GM18498 (cell line): ENCODE data around the gene CEP170B.

Source experiments
- ATAC-seq: cut with Tn5 transposase; IDR thresholded peaks from one replicate; pipeline ENCODE4 v1.9.1; 2021; ENCODE audit warnings: mild to moderate bottlenecking, moderate library complexity; ENCODE audit not compliant: unreplicated experiment

The CEP170B gene

GRCh38 chr14:104866451-104867370 lies 1.6 kb downstream of the CEP170B start:
- ATAC-seq = no peak

- ATAC-seq = no peak
These were observed 2.4 kb downstream of the CEP170B start for GRCh38 chr14:104867371-104868059.

DNA sequence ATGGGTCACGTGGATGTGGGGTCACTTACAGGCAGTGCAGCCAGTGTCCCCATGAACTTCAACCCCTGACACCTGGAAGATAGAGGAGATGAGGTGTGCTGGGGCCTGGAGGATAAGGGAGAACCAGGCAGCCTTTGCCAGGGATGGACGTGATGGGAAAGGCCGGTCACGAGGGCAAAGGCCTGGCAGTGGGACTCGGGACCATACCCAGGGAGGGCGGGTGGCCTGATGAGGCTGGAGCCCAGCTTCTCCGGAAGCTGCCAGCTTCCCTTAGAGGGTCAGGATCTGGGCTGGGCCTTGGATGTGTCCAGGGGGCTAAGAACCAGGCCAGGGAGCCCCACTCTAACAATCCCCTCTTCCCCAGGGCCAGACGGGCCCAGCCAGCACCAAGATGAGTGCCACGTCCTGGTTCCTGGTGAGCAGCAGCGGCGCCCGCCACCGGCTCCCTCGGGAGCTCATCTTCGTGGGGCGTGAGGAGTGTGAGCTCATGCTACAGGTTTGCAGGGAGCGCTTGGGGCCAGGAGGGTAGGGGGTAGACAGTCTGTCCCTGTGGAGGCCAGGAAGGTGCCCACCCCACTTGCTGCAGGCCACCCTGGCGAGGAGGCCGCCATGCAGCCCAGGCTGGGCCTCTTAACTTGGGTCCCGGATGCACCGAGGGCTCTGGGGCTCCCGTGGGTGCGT lies 3.1 kb downstream of the CEP170B start:
- ATAC-seq = no peak

DNA sequence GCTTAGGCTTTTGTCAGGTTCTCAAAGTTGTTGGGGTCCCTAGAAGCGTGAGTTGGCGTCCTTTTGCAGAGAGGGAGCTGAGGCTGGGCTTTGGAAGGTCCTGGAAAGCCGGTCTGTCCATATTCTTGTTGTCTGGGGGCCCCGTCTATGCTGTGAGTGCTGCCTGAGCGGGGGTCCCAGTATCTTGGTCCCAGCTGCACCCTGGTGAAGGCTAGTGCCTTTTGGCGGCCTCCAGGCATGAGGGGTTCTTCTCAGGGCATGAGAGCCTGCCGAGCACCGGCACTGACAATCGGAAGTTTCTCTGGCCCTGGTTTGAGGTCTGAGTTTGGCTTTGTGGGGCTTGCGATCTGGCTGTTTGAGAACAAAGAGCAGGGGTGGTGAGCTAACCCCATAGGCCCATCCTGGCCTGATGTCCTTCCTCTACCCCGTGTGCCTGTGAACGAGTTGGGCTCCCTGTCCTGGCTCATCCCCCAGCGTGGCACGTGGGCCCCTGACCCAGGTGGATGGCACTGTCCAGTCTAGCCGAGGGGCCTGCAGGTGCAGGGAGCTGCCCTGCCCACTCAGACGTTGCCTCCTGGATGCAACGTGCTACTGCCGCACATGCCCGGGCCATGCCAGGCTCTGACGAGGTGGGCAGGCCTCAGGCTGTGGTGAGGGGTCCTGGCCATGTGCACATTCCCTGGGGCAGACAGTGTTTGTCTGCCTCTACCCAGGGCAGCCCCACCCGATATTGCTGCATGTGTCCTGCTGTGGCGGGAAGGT lies 3.9 kb downstream of the CEP170B start:
- no peak for ATAC-seq

DNA sequence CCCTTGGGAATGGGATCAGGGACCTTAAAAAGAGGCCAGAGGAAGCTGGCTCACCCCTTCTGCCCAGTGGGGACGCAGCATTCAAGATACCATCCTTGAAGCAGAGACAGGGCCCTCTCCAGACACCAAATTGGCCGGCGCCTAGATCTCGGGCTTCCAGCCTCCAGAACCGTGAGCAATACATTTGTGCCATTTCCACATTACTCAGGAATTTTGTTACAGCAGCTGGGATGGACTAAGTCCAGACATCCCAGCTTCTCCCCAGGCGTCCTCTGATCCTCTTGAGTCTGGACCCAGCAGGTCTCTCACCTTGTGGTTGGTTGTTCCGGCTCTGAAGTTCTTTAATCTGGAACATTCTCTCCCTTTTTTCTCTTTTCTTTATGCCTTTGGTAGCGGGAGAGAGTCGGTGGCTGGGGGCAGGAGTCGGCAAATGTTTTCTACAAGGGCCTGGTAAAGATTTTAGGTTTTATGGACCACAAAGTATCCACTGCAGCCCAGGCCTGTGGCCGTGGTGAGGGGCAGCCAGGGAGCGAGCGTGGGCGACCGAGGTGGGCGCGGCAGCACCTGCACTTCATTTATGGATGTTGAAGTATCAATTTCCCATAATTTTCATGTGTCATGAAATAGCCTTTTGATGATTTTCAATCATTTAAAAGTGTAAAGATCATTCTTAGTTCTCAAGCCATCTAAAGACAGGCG lies 4.8 kb downstream of the CEP170B start:
- ATAC-seq = no peak

GRCh38 chr14:104870368-104871144 lies 5.5 kb downstream of the CEP170B start:
- ATAC-seq = no peak

DNA sequence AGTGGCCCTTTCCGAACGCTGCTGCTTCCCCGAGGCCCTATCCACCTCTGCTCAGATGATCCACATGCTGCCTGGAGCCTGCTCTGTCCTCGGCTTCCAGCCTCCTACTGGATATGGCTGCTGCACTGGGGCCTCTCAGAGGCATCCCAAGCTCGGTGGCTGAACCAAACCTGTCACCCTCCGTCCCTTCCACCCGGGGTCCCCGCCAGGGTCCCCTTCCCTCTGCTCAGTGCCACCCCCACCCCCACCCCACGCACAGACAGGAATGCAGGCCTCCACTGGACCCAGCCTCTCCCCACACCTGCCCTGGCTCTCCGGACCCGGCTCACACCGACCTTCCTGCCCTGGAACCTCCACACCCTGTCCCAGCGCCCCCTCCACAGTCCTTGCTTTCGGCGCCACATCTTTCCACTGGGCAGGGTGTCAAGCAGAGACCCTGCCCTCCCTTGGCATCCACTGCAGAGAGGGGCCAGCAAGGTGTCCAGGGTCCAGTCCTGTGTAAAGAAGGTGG lies 6.1 kb downstream of the CEP170B start:
- no peak for ATAC-seq

GRCh38 chr14:104871656-104872468 lies 6.8 kb downstream of the CEP170B start:
- no peak for ATAC-seq

DNA sequence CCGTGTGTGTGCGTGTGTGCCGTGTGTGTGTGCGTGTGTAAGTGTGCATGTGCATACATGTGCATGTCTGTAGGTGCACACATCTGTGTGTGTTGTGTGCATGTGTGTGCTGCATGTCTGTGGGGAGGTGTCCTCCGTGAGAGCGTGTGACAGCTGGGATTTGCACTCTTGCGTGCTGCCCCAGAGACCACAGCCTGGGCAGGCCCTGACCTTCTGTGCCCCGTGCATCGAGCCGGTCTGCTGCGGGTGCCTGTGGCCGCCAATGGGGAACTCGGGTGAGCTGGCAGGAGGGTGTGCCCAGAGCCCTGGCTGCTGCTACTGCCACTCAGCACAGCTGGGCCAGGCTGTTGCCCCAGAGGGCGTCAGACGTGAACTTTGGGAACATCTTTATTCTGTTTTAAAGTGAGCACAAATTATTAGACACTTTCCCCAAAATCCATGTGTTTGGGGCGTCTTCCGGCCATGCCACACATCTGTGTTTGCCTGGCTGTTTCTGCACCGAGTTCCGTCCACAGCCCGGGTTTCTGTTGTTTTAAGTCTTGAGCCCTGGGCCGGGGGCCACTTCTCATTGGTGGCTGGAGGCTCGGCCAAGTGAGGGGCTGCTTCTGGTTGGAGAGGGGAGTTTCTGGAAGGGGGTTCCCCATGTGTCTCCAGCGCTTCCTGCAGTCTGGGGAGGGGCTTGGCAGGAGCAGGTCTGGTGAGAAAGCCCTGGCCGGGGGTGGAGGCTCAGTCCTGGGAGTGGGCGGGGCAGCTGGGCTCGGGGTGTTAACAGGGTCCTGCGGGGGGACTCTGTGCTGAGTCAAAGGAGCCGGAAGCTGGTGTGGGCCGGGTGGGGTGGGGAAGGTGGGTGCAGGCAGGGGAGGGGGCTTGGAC lies 7.6 kb downstream of the CEP170B start:
- no peak for ATAC-seq

GRCh38 chr14:104873380-104874055 lies 8.4 kb downstream of the CEP170B start:
- no peak for ATAC-seq

DNA sequence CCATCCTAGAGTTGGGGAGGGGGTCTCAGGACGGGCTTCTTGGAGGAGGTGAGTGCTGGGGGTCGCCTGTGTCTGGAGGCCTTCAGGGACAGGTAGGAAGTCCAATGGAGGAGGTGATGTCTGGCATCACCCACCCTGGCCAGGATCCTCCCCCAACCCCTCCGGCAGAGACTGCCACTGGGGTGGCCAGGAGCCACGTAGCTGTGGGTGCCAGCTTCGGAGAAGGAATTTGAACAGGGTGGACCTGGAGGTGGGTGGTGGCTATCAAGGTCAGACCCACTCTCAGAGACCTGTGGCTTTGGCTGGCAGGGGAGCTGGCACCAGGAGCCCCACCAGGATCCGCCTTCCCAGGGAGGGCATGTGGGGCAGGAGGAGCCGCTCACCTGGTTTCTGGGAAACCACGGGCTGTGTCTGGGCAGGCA lies 9.1 kb downstream of the CEP170B start:
- ATAC-seq = no peak

DNA sequence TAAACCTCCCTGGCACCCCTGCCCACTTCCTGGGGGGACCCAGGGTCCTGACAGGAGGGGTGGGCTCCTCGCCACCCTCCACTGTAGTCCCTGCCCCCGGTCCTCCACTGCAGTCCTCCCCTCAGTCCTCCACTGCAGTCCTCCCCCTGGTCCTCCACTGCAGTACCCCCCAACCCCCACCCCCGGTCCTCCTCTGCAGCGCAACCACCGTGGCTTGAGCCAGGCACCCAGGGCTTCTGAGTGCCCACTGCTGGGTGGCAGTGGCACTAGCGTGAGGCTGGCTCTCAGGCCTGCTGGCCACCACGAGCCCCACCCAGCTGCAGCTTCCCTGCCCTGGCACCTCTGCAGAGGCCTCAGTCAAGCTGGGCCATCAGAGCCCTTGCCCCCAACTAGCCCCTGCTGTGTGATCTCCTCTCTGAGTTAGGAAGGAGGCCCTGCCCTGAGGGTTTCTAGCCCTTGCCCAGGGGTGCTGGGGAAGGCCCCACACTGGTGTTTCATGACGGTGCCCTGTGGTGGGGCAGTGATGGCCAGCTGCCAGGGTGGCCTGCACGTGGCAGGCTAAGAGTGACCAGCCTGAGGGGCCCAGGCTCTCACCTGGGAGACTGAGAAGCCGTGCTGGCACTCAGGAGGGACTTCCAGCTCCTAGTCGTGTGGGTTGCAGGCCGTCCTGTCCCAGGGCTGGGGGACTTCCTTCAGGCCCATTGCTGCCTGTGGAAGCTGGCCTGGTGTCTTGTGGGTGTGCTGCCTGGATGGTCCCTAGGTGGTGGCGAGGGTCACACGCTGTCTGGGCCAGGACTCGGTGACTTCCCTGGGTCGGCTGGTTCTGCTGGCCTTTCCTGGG lies 9.7 kb downstream of the CEP170B start:
- ATAC-seq = no peak

DNA sequence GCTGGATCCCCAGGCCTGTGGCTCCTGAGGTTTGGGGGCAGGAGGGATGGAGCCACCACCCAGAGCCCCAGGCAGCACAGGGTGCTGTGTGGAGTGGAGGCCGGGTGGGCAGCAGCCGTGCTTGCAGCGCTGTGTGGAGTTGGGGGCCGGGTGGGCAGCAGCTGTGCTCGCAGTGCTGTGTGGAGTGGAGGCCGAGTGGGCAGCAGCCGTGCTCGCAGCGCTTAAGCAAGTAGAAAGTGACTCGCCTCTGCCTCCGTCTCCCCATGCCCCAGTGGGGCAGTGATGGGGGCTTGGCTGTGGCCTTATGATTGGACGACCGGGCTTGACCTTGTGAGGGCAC lies 10.3 kb downstream of the CEP170B start:
- ATAC-seq = no peak

DNA sequence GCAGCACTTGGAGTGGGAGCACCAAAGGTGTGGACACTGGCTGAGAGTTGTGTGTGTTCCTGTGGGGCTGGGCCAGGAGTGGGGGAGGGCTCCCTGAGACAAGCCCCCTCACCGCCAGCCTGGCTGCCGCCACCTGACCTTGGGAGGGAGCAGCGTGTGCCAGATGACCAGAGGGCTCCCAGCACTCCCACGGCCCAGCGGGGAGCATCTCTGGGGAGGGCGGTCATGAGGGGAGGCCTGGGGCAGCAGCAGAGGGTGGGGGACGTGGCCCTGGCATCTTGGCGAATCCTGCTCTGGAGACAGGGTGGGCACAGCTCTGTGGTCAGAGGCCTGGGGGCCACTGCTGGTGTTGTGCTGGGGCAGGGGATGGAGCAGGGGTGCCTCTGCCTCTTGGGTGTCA lies 10.7 kb downstream of the CEP170B start:
- ATAC-seq = no peak

- ATAC-seq = no peak
These were observed 11.2 kb downstream of the CEP170B start for GRCh38 chr14:104876251-104876699.
